C4-2B (cell line): ENCODE measurements around the gene SHISAL1.

ENCODE experiments used
- CTCF ChIP-seq: fragments of 450-650 bp; conservative IDR thresholded peaks from 2 replicates; pipeline ENCODE4 v1.5.1; 2017; ENCODE audit warnings: mild to moderate bottlenecking
- ZFX ChIP-seq: fragments of 450-650 bp; IDR thresholded peaks from 2 replicates; pipeline ENCODE4 v1.6.1; 2017

GRCh38 chr22:44196241-44196640 is 116.5 kb downstream of the SHISAL1 start:
- TF ChIP-seq CTCF (no peak), ZFX (no peak)
